ENCODE results near the gene MTFP1.
"Not testable (repeated sequence)": the region's sequence is repeated elsewhere in the genome, so short reads cannot be mapped to it uniquely, and the experiment has no call there.

The MTFP1 gene

GRCh38 chr22:30427871-30428270, 2.3 kb downstream of the MTFP1 start:
- DNase-seq = no peak

GRCh38 chr22:30429887-30430286, 4.3 kb downstream of the MTFP1 start:
- no peak for DNase-seq

DNA sequence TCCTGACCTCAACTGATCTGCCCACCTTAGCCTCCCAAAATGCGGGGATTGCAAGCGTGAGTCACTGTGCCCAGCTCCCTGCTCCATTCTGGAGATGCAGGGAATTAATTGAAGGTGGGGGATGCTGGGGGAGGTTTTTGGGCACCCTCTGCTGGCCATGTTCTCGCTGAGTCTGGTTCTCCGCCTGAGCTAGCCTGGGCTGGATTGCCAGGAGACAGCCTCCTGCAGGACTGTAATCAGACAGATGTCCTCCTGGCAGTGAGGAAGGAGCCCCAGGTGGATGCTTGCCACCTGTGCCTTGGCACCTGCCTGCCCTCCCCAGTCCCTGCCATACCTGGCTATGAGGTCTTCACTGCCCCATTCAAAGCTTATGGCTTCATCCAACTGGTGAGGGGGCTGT, 5.4 kb downstream of the MTFP1 start:
- DNase-seq = no peak

DNA sequence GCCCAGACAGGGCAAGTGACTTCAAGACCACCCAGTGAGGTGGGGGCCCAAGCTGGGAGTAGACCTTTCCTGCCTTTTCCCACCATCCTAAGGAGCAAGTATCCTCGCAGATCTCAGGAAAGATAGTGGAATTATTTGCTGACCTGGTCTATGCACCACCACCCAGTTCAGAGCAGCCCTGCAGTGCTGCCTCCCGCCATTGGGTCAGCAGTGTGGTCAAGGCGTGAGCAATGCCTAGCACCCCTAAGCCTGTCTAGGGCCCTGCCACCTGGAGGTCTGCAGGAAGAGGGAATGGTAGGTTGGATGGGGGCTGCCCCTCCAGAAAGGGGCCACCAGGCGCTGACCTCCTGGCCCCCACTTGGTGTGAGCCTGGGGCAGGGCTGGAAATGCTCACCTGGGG, 6.5 kb downstream of the MTFP1 start:
- no peak for DNase-seq

DNA sequence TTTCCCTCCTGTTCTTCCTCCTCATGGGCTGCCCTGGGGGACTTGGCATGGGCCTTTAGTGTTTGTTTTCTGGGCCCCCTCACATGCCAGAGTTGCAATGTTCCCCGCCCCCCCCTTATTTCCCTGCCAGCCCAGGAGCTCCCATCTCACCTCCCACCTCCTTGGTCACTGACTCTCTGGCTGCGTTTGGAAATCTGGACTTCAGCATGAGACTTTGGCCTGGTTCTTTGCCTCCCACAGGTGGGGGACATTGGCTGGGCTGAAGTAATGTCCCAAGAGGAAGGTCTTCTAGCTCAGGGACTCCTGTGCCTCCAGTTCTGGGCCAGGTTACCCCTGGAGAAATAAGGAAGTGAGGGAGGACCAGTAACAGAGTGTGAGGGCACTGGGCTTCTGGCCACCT, 7.0 kb downstream of the MTFP1 start:
- no peak for DNase-seq

GRCh38 chr22:30433227-30433626, 7.7 kb downstream of the MTFP1 start:
- no peak for DNase-seq

GRCh38 chr22:30433773-30434172, 8.2 kb downstream of the MTFP1 start:
- DNase-seq = no peak

DNA sequence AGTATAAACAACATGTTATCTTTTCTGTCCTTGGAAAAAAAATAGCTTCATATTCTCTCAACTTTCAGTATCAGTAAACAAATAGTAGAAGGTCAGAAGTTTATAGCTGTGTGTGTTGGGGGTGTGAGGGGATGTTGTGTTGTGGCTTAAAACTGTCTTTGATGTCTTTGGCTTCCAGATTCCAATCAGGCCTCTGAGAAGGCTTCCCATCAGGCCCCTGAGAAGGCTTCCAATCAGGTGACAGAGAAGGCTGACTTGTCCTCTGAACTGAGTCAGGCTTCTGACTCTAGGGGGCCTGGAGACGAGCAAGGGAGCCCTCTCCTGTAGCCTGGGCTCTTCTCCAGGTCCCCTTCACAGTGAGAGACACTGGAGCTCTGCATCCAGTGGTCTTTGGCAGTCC, 9.3 kb downstream of the MTFP1 start:
- no peak for DNase-seq

GRCh38 chr22:30435674-30436126, 10.1 kb downstream of the MTFP1 start:
- peak; percentile 93 for DNase-seq

DNA sequence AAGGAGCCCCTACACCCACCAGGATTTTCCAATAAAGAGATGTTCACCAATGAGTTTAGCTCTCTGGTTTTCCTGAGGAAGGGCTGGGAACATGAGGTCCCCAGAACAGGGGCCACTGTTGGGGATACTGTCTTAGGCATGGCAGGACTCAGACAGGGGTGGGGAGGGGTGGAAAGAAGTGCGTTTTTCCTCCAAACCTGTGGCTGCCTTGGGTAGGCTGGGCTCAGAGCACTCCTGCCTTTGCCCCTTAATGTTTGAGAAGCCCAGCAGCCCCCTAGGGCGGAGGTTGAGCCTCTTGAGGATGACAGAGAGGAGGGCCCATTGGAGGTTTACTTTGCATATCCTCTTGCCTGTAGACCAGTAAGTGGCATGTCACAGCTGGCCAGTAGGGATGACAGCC, 10.6 kb downstream of the MTFP1 start:
- no peak for DNase-seq

DNA sequence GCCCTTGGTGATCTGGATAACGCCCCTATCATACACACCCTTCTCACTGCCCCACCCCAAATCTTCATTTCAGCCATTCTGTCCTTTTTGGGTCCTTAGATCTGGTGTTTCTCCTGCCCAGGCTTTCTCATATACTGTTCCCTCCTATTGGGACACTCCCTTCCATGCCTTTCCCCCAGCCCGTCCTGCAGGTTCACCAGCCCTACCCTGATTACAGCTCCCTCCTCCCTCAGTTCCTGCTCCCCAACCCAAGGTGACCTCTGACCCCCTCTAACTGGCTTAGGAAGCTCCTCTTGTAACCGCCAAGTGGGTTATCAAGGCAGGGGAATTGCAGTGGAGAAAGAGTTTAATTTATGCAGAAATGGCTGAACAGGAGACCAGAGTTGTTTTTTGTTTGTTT, 13.0 kb downstream of the MTFP1 start:
- DNase-seq = no peak

GRCh38 chr22:30439226-30439625, 13.7 kb downstream of the MTFP1 start:
- no peak for DNase-seq

GRCh38 chr22:30439836-30440235, 14.3 kb downstream of the MTFP1 start:
- DNase-seq = no peak

DNA sequence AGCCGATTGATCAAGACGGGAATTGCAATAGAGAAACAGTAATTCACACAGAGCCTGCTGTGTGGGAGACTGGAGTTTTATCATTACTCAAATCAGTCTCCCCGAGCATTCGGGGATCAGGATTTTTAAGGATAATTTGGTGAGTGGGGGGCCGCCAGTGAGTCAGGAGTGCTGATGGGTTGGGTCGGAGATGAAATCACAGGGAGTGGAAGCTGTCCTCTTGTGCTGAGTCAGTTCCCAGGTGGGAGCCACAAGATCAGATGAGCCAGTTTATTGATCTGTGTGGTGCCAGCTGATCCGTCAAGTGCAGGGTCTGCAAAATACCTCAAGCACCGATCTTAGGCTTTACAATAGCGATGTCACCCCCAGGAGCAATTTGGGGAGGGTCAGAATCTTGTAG, 15.5 kb downstream of the MTFP1 start:
- no peak for DNase-seq

- DNase-seq = peak; percentile 82
These were observed 19.3 kb downstream of the MTFP1 start for GRCh38 chr22:30444632-30445437.

DNA sequence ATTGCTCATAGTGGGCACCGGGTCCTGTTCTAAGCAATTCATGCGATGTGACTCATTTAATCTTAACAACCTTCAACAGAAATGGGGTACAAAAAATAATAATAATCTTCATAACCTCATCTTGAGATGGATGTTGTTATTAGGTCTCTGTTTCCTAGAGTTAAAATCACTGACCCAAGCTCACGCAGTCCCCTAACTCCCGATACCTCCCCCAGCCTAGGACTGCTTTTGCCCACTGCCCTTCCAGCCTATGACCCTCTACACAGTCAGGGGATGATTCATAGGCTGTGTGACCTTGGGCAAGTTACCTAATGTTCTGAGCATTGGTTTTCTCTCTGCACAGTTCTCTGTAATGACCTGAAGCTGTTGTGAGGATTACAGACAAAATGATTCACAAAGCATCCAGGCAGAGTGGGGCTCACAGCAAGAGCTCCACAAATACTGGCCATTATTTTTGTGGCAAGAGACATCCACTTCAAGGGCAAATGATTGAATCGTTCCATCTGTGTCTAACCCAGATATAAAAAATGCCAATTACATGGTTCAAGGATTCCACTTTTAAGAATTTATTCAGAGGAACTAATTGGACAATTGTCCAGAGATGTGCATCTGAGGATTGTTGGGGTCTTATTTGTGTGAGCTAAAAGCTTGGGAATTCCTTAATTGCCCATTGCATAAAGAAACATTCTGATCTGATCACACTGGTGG, 20.0 kb downstream of the MTFP1 start:
- no peak for DNase-seq

DNA sequence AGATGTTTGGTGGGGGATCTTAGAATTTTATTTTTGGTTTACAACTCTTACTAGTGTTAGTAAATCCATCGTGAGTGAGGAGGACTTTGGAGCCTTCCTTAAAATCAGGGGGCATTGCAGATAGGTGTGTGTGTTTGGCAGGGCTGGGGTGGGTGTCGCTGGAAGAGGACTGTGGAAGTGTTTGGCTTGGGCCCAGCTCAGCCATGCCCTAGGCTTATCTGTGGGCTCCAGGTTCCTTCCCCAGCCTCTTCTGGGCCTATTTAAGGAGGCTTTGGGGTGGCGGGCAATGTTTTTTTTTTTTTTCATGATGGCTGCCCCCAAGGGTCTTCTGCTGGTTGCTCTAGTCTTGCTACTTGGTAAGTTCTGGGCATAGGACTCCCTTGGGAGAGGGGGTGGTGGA, 22.1 kb downstream of the MTFP1 start:
- no peak for DNase-seq

- not testable (repeated sequence) for DNase-seq
These were observed 25.9 kb downstream of the MTFP1 start for GRCh38 chr22:30451488-30451887.

- DNase-seq = no peak
These were observed 27.3 kb downstream of the MTFP1 start for GRCh38 chr22:30452861-30453260.

DNA sequence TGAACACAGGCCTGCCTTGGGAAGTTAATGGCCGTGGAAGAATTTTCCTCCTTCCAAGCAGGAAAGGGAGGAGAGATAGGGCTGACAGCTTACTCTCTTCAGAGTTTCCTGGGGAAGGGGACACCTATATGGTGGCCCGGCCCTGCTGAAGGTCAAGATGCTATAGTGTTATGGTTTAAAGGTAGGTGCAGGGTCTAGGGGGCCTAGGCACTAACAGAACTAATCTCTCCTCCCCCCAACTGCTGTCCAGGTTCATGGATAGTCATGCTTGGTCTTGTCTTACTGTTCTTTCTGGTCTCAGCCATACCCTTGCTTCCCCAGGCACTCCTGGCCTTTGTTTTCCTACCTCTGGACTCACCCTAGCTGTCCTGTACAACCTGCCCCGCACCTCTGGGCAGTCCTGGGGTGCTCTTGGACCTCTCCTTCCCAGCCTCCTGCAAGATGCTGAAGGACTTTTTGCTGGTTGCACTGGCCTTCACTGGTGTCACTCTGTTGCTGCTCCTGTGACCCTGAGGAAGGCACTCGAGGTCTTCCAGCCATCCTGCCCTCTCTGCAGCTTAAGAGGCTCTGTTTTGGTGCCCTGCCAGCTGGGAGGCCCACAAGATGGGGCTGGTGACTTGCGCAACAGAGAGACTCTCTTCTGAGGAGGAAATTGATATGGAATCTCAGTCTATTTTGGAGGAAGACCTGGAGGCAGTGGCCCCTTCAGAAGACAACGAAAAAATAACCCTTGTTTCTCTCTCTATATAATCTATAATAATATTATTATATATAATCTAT, 28.4 kb downstream of the MTFP1 start:
- DNase-seq = no peak

GRCh38 chr22:30455075-30455840, 29.7 kb downstream of the MTFP1 start:
- no peak for DNase-seq

- no peak for DNase-seq
These were observed 32.4 kb downstream of the MTFP1 start for GRCh38 chr22:30457981-30458380.
